HG02973 (cell line): ENCODE measurements around the gene CCDC57.

Experiments
- ATAC-seq: cut with Tn5 transposase; IDR thresholded peaks from one replicate; pipeline ENCODE4 v1.9.1; 2021; ENCODE audit warnings: moderate library complexity; ENCODE audit not compliant: unreplicated experiment

The CCDC57 gene

DNA sequence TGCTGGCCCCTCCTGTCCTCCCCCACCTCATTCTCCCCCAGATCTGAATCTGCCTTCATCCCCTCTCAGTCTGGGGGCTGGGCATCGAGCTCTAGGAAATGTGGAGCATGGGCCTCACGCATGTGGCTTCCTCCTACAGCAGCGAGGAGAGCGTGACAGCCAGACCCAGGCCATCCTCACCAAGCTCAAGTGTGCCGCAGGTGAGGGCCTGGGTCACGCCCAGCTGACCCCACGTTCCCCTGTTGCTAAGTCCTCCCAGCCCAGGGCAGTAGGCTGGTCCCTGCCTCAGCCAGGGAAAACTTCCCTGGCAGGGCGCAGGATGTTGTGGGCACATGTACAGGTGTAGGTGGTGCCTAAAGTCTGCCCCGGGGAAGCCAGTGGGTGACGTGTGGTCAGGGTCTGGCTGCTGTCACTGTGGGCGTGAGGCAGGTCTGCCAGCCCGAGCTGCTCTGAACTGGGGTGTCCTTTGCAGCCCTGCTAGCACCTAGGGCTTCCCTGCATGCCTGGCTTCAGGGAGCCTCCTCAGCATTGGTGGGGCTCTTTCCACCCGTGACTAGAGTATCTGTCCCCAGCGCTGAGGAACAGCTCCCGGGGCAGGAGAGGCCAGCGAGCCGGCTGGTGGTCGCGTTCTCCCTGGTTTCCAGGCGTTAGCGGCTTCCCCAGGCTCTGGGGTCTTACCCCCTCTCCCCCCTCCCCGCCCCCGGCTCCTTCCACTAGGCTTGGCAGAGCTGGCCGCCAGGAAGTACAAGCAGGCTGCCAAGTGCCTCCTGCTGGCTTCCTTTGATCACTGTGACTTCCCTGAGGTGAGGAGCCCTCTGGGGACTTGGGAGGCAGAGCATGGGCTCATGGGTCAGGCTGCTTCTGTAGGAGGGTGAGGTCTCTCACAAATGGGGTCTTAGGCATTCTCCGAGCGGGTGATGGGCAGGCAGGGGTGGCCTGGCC is 157.3 kb downstream of the CCDC57 start:
- ATAC-seq: no peak

DNA sequence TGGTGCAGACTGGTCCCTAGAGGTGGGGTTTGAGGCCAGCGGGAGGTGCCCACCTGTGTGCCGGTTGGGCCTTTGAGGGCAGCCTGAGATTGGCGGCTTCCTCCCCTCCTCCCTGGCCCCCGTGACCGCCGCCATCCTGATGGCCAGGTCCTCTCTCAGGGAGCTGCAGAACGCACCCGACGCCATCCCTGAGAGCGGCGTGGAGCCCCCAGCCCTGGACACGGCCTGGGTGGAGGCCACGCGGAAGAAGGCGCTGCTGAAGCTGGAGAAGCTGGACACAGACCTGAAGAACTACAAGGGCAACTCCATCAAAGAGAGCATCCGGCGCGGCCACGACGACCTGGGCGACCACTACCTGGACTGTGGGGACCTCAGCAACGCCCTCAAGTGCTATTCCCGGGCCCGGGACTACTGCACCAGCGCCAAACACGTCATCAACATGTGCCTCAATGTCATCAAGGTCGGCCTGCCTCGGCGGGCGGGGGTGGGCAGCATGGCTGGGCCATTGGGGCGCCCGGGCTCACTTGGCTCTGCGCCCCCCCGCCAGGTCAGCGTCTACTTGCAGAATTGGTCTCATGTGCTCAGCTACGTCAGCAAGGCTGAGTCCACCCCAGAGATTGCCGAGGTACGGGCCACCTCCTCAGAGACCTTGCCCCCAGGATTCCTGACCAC is 158.2 kb downstream of the CCDC57 start:
- ATAC-seq: no peak

DNA sequence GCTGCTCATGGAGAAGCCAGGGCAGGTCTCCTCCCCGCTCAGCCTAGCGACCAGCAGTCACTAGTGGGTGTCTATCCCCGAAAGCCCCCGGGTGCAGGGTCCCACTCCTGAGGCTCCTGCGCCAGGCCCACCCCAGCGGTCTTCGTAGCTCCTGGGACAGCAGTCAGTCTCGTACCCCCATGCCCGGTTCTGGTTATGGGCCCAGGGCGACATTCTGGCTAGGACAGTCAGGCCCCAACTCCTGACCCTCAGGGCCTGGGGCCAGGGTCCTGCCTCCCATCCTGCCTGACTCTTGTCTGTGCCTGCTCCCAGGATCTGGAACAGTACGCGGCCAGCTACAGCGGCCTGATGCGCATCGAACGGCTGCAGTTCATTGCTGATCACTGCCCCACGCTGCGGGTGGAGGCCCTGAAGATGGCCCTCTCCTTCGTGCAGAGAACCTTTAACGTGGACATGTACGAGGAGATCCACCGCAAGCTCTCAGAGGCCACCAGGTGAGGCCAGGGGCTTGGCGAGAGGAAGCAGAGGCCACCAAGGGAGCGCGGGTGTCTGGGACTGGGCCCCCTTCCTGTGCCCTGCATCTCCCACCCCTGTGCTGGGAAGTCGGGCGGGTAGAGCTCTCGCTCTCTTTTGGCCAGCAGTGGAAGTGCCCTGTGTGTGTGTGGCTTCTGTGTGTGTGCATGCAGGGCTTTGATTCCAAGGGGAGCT is 158.9 kb downstream of the CCDC57 start:
- no peak for ATAC-seq

DNA sequence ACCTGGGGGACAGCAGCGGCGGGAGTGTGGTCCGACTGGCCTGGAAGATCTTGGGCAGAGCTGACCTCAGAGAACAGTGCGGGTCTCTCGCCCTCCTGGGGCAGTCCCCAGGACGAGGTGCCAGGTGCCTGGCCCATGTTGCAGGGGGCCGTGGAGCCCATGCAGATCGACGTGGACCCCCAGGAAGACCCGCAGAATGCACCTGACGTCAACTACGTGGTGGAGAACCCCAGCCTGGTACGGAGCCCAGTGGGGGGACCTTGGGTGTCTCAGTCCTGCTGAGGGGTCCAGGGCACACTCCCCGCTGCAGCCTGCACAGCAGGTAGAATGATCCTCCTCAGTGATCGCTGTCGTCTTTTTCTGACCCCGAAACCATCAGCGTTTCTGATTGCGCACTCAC is 159.5 kb downstream of the CCDC57 start:
- ATAC-seq: no peak

DNA sequence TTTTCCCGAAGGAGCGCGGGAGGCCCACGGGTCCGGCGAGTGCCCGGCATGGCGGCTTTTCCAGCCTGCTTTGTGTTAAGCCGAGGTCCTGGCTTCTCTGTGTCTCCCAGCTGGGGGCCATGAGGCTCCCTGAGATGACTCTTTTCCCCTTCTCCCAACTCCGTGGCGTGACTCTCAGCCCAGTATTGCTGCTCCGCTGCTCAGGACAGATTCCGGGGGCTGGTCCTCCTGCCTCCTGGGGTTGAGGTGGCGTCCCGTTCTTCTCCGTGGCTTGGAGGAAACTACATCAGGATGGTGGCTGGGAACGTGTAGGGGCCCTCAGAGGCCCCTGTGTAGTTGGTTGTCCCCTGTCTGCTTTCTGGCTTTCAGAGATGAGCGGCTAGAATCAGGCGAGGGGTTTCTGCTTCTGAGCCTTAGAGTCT is 160.0 kb downstream of the CCDC57 start:
- ATAC-seq: no peak

DNA sequence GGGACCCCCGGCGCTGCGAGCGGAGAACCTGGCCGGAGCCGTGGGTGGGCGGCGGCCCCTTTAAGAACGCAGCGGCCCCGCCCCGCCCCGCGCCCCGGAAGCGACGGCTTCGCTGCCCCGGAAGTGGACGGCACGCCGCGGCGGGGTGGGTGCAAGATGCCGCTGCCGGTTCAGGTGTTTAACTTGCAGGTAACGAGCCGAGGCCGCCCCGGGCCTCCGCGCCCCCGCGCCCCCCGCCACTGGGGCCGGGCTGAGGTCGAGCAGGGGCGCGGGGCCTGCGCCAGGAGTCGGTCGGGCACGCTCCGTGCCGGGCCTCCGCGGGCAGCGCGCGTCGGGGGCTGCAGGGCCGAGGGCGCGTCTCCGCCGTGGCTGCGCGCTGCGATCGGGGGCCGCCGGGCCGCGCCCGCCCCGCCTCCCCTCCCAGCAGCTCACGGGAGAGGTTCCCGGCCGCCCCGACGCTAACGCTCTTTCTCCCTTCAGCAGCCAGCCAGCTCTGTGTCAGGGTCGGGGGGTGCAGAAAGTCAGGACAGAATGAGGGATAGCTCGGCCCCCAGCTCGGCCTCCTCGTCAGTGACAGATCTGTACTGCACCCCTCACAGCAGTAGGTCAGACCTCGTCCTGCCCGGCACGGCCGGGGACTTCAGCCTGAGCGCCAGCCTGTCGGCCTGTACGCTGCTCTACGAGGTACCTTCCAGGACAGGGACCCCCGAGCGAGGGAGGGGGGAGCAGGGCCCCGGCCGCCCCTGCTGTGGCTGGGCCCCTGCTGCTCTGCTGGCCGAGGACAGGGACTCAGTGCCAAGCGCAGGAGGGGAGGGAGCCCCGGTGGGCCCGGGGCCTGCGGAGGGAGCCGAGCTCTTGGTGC is 160.6 kb downstream of the CCDC57 start, which contains the start of the genes GPS1 and RFNG:
TSS of gene GPS1 (plus strand) at position 123 of the 862 bp plus-strand sequence. CDS start at position 157, 34 bp downstream.
TSS of gene RFNG (minus strand) at position 36 of the 862 bp plus-strand sequence. CDS start 45 bp downstream, outside the sequence.
- ATAC-seq: no peak
